DMS 273 treated with DMSO at 0.1 percent for 48 hours (cell line): ENCODE data around the gene DNM3.

Experiments used
- DNase-seq: peaks from one replicate; lab custom pipeline; 2025; lab: John Stamatoyannopoulos, UW

DNM3 gene

DNA sequence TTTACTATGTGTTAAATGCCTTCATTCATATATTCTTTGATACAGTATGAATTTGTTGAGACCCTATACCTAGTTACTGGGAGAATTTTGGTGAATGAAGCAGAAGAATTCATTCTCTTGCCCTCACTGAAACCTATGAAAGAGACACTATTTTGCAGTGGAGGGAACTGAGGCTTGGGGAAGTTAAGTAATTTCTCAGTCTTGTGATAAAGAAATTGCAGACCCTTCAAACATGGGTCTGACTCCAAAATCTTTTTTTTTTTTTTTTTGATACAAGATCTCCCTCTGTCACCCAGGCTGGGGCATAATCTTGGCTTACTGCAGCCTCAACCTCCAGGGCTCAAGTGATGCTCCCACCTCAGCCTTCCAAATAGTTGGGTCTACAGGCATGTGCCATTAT, 132.1 kb downstream of the DNM3 start:
- DNase-seq, result no peak

DNA sequence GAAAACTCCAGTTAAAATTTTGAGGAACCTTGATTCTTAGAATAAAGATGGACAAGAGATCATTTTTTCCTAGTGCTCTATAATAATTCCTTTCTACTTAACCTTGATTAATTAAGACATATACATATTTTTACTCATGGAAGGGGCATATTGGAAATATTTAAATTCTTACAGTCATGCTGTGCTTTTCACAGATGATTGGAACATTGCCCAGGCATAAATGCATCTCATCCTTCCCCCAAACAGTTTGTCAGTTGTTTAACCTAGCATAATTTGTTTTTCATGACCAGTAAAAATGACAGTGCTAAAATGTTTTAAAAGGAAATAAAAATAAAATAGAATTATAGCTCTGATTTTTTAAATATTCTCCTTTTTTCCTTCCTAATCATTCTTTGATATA, 140.0 kb downstream of the DNM3 start:
- DNase-seq, result no peak

- DNase-seq, result no peak
Measured at GRCh38 chr1:171983584-171983983, 142.3 kb downstream of the DNM3 start.

GRCh38 chr1:171984262-171984661, 143.0 kb downstream of the DNM3 start:
- no peak for DNase-seq

DNA sequence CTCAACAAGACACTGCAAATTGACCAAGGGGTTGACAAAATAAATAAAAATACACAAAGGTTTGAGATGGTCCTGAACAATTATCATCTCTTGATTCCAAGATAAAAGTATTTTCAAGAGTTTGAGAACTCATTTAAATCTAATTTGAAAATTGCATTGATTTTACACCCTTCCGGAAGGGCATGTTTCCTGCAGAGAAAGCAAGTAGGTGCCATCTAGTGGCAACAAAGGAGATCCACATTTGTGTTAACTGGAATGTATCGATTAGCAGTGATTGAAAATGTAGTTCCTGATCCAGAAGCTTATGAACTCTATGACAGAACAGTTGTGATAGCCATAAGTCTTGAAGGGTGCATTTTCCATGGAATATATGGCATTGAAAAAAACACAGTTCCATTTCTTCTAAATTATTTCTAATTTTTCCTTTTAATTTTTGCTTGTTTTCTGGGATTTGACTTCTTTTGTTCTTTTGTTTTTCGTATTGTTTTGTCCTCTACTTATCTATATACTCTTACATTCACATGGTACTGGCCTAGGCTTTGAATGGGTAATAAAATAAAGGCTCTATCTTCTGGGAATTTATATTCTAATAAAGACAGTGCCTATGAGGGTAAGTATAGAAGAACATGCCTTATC, 143.7 kb downstream of the DNM3 start:
- no peak for DNase-seq

DNA sequence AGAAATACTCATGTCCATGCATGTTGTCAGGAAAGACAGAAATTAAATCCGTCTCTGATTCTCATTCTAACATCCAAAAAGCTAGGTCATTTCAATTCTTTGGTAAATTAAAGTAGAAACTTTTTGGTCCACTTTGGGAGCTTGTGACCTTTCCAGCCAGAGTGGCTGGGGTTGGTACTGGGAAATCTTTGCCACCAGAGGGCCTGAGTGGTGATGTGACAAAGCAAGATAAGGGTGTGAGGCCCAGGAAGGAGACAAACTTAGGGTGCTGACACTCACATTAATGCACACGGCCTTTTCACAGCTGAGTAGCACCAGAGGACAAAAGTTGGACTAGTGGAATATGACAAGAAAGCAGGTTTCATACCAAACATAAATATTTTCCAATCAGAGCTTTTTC, 144.3 kb downstream of the DNM3 start:
- DNase-seq, result no peak

GRCh38 chr1:171988243-171988885, 147.1 kb downstream of the DNM3 start:
- DNase-seq, result no peak

DNA sequence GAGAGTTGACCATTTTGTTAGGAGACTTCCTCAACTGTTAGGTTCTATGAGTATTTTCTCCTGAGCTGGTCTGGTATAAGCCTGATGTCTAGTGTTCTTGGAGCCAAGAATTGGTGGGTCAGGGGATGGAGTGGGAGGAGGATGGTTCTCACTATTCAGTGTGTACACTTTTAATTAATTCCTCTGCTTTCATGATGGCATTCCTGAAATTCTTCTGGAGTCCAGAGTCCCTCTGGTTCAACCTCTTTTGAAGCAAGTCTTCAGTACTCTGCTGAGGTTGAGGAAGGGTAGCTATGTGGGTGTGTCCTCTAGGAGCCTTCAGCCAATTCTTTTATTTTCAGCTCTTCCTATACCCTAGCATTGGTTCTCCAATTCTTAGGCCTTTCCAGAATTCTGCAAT, 149.1 kb downstream of the DNM3 start:
- no peak for DNase-seq

- no peak for DNase-seq
Measured at GRCh38 chr1:171994293-171994692, 153.0 kb downstream of the DNM3 start.

DNA sequence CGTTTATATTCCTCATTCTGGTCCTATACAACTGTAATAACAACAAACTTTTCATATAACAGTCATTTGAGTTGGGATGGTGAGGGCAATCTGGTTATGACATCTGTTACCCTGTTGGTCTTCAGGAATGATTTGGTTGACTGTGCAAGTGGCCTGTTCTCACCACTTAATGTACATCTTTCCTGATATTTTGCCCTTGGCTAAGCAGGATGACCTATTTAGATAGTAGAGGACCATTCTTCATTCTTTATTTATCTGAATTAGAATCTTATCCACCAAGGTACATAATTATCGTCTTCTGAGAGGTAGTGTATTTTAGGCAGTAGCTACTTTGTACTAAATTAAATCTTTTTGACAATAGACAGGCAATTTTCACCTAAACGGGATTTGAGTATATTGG, 154.3 kb downstream of the DNM3 start:
- DNase-seq, result no peak

- DNase-seq, result no peak
Measured at GRCh38 chr1:171997936-171998335, 156.6 kb downstream of the DNM3 start.

DNA sequence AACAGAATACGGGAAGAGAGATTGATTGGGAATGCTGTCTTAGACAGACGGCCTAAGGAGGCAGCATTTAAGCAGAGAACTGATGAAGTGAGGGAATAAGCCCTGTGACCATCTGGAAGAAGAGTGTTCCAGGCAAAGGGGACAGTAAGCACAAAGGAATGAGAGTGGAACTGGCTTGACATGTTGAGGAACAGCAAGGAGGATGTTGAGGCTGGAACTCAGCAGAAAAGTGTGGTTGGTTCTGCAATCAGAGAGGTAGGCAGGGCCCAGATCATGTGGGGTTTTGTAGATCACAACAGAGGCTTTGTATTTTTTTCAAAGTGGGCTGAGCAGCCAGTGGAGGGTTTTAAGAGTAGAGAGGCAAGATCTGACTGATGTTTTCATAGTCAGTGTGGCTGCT, 157.4 kb downstream of the DNM3 start:
- no peak for DNase-seq

DNA sequence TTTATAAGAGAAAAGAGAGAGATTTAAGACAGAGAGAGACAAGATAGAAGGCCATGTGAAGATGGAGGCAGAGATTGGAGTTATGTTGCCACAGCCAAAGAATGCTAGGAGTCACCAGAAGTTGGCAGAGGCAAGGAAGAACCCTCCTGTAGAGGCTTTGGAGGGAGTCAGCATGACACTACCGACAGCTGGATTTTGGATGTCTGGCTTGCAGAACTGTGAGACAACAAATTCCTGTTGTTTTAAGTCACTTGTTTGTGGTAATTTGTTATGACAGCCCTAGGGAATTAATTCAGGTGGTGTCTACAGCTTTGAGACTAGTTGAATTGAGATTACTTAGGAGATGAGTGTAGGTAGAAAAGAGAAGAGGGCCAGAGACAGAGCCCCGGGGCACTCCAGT, 158.5 kb downstream of the DNM3 start:
- DNase-seq, result no peak

DNA sequence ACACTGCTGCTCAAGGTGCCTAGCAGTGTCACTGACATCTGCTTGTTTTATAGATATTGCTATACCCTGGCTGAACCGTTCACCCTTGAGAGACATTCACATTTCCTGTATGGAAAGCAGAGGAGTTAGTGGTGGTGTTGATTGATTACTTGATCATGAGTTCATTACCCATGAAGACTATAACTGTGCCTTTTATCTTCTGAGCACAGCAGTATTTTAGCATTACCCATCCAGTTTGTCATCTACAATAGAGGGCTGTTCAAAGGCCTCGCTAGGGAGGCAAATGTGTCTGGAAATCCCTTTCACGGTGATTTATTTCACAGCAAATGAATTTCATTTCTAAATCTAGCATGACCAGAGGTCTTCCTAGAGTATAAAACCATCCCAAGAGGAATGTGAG, 160.0 kb downstream of the DNM3 start:
- no peak for DNase-seq

- no peak for DNase-seq
Measured at GRCh38 chr1:172002725-172003345, 161.5 kb downstream of the DNM3 start.

DNA sequence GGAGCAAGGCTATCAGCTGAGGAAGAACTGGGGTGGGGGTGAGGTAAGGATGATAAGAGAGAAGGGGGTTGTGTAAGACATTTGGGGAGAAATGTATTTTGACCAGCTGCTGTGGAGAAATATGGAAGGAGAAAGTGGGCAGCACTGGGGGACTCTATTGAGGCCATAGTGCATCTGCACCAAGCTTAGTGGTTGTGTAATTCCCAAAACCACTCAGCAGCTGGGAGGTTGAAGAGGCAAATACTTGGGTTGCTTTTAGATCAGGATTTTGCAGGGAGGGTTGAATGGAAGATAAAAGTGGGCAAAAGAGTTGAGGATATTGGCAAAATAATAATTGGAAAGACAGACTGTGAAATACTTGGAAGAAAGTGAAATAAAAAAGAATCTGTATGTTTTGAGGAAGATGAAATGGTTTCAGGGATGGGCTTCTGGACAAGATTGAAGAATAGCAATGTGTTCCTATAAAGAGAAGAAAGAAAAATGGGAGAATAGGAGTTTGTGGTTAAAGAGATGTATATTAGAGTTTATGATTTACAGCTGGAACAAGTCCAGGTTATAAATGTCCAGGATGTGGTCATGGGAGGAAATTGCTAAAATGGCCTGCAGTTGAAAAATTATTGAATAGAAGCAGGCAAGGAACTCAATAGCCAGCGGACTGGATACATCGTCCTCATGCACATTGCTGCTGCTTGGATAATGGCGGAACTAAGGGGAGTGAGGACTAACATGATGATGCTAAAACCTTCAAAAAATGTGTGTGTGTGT, 162.7 kb downstream of the DNM3 start:
- DNase-seq, result no peak

DNA sequence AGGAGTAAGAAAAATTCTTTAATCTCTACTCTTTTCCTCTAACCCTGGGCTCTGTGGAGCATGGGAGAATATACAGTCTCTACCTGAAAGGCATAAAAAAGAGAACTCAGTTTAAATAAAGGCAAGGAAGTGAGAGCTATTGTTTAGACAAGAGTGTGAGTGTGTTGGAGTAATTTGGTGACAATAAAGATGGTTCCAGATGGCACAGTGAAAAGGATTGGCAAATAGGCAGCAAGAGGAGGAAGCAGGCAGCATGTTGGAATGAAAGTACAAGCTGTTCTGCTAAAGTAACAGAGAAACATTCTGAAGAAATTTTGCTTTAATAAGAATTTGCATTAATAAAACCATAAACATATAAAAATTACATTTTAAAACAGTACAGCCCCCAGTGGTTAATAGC, 163.4 kb downstream of the DNM3 start:
- no peak for DNase-seq

DNA sequence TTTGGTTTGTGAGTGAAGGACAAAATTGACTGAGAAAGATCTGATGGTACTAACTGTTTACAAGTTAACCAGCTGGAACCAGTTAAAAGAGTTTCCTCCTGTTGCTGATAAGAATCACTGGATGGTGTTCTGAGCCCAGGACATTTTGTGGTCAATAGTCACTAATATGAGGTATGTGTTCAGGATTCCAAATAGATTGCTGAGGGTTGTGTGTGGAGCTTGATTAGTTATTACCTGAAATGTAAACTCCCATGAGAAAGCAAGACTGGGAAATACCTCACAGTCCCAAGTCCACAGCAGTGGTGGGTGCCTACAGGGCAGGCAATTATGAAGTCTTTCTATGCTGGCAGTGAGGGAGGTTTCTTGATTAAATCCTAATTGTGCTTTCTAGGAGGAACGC, 164.6 kb downstream of the DNM3 start:
- no peak for DNase-seq

DNA sequence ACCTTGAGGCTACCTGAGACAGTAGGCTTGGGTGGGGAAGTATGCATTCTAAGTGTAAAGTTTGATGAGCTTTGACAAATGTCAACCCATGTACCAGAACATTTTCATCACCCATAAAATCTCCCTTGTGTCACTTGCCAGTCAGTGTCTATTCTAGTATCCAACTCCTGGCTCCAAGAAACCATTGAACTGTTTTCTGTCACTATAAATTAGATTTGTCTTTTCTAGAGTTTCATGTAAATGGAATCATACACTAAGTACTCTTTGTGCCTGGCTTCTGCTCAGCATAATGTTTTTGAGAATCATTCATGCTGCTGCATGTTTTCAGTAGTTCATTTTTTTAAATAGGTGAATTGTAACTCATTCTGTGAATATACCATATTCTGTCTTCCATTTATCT, 165.4 kb downstream of the DNM3 start:
- no peak for DNase-seq

- DNase-seq, result no peak
Measured at GRCh38 chr1:172018727-172019311, 177.5 kb downstream of the DNM3 start.

DNA sequence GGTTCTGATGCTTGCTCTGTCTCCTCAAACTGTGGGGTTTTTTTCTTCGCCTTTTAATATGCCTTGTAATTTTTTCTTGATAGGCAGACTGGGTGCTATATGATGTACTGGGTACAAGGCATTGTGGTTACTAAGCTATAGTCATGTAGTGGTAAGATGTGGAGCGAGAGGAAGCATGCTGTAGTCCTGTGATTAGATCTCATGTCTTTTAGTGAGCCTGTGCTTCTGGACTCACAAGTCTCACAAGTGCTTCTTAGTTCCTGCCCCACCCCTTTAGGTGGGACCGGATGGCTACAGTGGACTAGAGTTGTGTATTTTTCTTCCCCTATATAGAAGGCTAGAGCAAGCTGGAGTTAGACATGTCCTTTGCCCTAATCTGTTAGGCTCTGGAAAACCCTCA, 178.7 kb downstream of the DNM3 start:
- DNase-seq, result no peak

GRCh38 chr1:172024516-172024915, 183.2 kb downstream of the DNM3 start:
- no peak for DNase-seq
